CD4-positive, alpha-beta T cell (primary cell): ENCODE data around the gene TRMT1L. TPM values are rescaled to one million over a fixed set of nuclear protein-coding genes. Genes with fewer than 3 reads are reported as not detected.

ENCODE experiments used
- ATAC-seq: fragments of 200-7000 bp; cut with Tn5 transposase; one replicate; pipeline ENCODE4 v1.10.0; 2022; ENCODE audit warnings: mild to moderate bottlenecking; ENCODE audit not compliant: poor library complexity
- CTCF ChIA-PET: fragments of 350-600 bp; sonication (Branson Sonifier 250); formaldehyde crosslinking; loops from one replicate; lab custom pipeline; 2021; ENCODE audit warnings: antibody characterized with exemption, inconsistent platforms; lab: Charles Lee
- POLR2A ChIA-PET: fragments of 350-600 bp; sonication (Branson Sonifier 250); formaldehyde crosslinking; loops from one replicate; lab custom pipeline; 2021; ENCODE audit warnings: antibody characterized with exemption, inconsistent platforms; lab: Charles Lee
- DNase-seq, 14 experiments: peaks; one replicate each; pipeline ENCODE4 v3.0.0-alpha.2; 2013 to 2020; ENCODE audit warnings: mixed read lengths in 2 of 14
- H3K27ac ChIP-seq, 2 donors: one replicate each; pipeline versions ENCODE4 v1.5.1 to v1.7.0; 2013; ENCODE audit warnings: low read length in 2 of 2, low read depth in 1 of 2, mild to moderate bottlenecking in 1 of 2
- H3K27me3 ChIP-seq, 2 experiments: 1 replicate in 1 of 2; 2 replicates in 1 of 2; pipeline versions ENCODE4 v1.6.1 to v1.7.0; 2013; ENCODE audit warnings: low read length in 2 of 2, control low read depth in 1 of 2, mild to moderate bottlenecking in 1 of 2, moderate library complexity in 1 of 2; ENCODE audit not compliant: insufficient read depth in 2 of 2, control insufficient read depth in 1 of 2
- H3K36me3 ChIP-seq: one replicate; pipeline ENCODE4 v1.6.1; 2013; ENCODE audit warnings: low read length, control low read depth; ENCODE audit not compliant: insufficient read depth
- H3K4me1 ChIP-seq: one replicate; pipeline ENCODE4 v1.6.1; 2013; ENCODE audit warnings: low read length, control low read depth; ENCODE audit not compliant: insufficient read depth
- H3K4me3 ChIP-seq: one replicate; pipeline ENCODE4 v1.5.1; 2013; ENCODE audit warnings: mild to moderate bottlenecking, low read length, moderate library complexity
- H3K9me3 ChIP-seq, 2 experiments: 1 replicate in 1 of 2; 2 replicates in 1 of 2; pipeline versions ENCODE4 v1.6.1 to v1.7.0; 2013; ENCODE audit warnings: low read length in 2 of 2, mild to moderate bottlenecking in 2 of 2, control low read depth in 1 of 2, moderate library complexity in 1 of 2; ENCODE audit not compliant: control insufficient read depth in 1 of 2, insufficient read depth in 1 of 2
- H3K27ac Mint-ChIP-seq: one replicate; pipeline ENCODE4 v1.8.0; 2020; ENCODE audit warnings: mixed read lengths
- H3K27me3 Mint-ChIP-seq: one replicate; pipeline ENCODE4 v1.8.0; 2021; ENCODE audit warnings: mixed read lengths
- H3K36me3 Mint-ChIP-seq: one replicate; pipeline ENCODE4 v1.8.0; 2021; ENCODE audit warnings: low read depth, mixed read lengths
- H3K4me1 Mint-ChIP-seq: one replicate; pipeline ENCODE4 v1.8.0; 2021; ENCODE audit warnings: low read depth, mixed read lengths
- H3K4me3 Mint-ChIP-seq: one replicate; pipeline ENCODE4 v1.8.0; 2020; ENCODE audit warnings: mild to moderate bottlenecking, mixed read lengths
- H3K9me3 Mint-ChIP-seq: one replicate; pipeline ENCODE4 v1.8.0; 2020; ENCODE audit warnings: mixed read lengths
- CTCF ChIP-seq: fragments of 200-600 bp; IDR thresholded peaks from one replicate; pipeline ENCODE4 v1.8.0; 2022; ENCODE audit warnings: antibody characterized with exemption, mild to moderate bottlenecking
- intact Hi-C, 2 experiments: fragments of 100-400 bp; cut with DNase I in 1 of 2; cut with micrococcal nuclease in 1 of 2; formaldehyde crosslinking; loops; one replicate each; pipeline versions ENCODE4 v1.15.1 to v1.9.0; 2023 to 2025; cut with DNase I, micrococcal nuclease
- total RNA-seq, 174 experiments: library from RNA in 2 of 174; stranded (reverse) in 2 of 174; gene quantifications; one replicate each; pipeline ENCODE4 v1.2.3 and lab custom pipeline; 2021 to 2026

The TRMT1L gene
- total RNA-seq, 2 experiments from 2014 or later: 2.8 to 4.7 TPM

- no peak for TF ChIP-seq CTCF
- peak overlapping the region; percentile 92 to 97 for H3K27ac ChIP-seq
- POLR2A ChIA-PET: interaction anchor here (0.6 to 4.2 kb wide), 13 partner anchors 12 to 1217 kb away, joined by 3 to 38 read pairs (median 4); partner anchors contain the start of genes EDEM3, IVNS1ABP, ODR4 and RNF2
- Mint-ChIP-seq H3K27me3 (no peaks in the 10 kb centered on the region), H3K36me3 (peaks cover 21% of the 10 kb centered on the region), H3K9me3 (no peaks in the 10 kb centered on the region), H3K27ac (peak overlapping the region; percentile 95), H3K4me3 (peak overlapping the region; percentile 99), H3K4me1 (peaks cover 48% of the 10 kb centered on the region)
- DNase-seq (peak in 4 of 14 experiments; percentile 11 to 25 (median 18)), ATAC-seq (no peak)
- H3K27me3 ChIP-seq: no peaks in the 10 kb centered on the region
- no peaks in the 10 kb centered on the region for H3K9me3 ChIP-seq
- H3K4me3 ChIP-seq: peak overlapping the region; percentile 92
- intact Hi-C loops: loop anchor here (1.0 to 10.0 kb wide), 7 partner anchors 111 to 1523 kb away; partner anchors contain the start of genes EDEM3 (in 2 of the 2), ARPC5 (in 1 of the 2), IVNS1ABP (in 1 of the 2) and ODR4 (in 1 of the 2)
- peaks cover 16% of the 10 kb centered on the region for H3K4me1 ChIP-seq
- CTCF ChIA-PET: interaction anchor here (2.5 kb wide), 1 partner anchor 12 kb away, joined by 18 read pairs; no protein-coding TSS in a partner anchor
- peaks cover 3% of the 10 kb centered on the region for H3K36me3 ChIP-seq
Measured at GRCh38 chr1:185157599-185158412, 1.1 kb upstream of the TRMT1L start.

GRCh38 chr1:185156288-185156853, 382 bp downstream of the TRMT1L start:
- H3K9me3 Mint-ChIP-seq: no peaks in the 10 kb centered on the region

More at GRCh38 chr1:185156288-185156853, 382 bp downstream of the TRMT1L start:
- Histone ChIP-seq H3K9me3 (no peaks in the 10 kb centered on the region), H3K4me1 (peaks cover 16% of the 10 kb centered on the region), H3K4me3 (peak overlapping the region; percentile 92), H3K27ac (peak overlapping the region; percentile 92 to 97), H3K27me3 (no peaks in the 10 kb centered on the region), H3K36me3 (peaks cover 3% of the 10 kb centered on the region)
- ChIA-PET POLR2A (interaction anchor here (0.7 to 4.2 kb wide), 16 partner anchors 9 to 1219 kb away, joined by 3 to 38 read pairs (median 6); partner anchors contain the start of genes EDEM3, IVNS1ABP, ODR4 and RNF2), CTCF (interaction anchor here (0.8 kb wide), 1 partner anchor 14 kb away, joined by 3 read pairs; no protein-coding TSS in a partner anchor)
- peaks cover 19% of the 10 kb centered on the region for H3K36me3 Mint-ChIP-seq
- ATAC-seq: peak; percentile 33
- intact Hi-C loops: loop anchor here (2.0 to 10.0 kb wide), 6 partner anchors 109 to 1522 kb away; partner anchors contain the start of genes EDEM3 (in 2 of the 2), ARPC5 (in 1 of the 2), ODR4 (in 1 of the 2) and RNF2 (in 1 of the 2)
- no peak for TF ChIP-seq CTCF
- H3K4me1 Mint-ChIP-seq: peaks cover 56% of the 10 kb centered on the region
- H3K4me3 Mint-ChIP-seq: peak overlapping the region; percentile 99
- peak in 4 of 14 experiments; percentile 9 to 63 (median 36) for DNase-seq
- no peaks in the 10 kb centered on the region for H3K27me3 Mint-ChIP-seq
- H3K27ac Mint-ChIP-seq: peak overlapping the region; percentile 95
